Adrenal gland (tissue), 12 donors: ENCODE measurements around the gene KHDC4. TPM values are rescaled to one million over a fixed set of nuclear protein-coding genes. Genes with fewer than 3 reads are reported as not detected.
A peak's percentile ranks its signal among the peaks of the same experiment; 100 is the strongest.

Experiments used
- DNase-seq, 7 donors: peaks; one replicate each; pipeline ENCODE4 v3.0.0-alpha.2; 2019 to 2020
- H3K27ac ChIP-seq, 5 donors: fragments of 200-600 bp; sonication (generic) in 4 of 5; 1 replicate in 3 of 5; 2 replicates in 2 of 5; pipeline versions ENCODE4 v1.5.1 to v1.8.0; 2016 to 2020; ENCODE audit warnings: mild to moderate bottlenecking in 1 of 5
- H3K27me3 ChIP-seq: fragments of 200-600 bp; 2 replicates; pipeline ENCODE4 v1.8.0; 2021
- H3K36me3 ChIP-seq, 2 donors: fragments of 200-600 bp; replicated peaks in 1 of 2; 1 replicate in 1 of 2; 2 replicates in 1 of 2; pipeline versions ENCODE4 v1.5.1 to v1.8.0; 2018 to 2022
- H3K4me1 ChIP-seq, 2 donors: fragments of 200-600 bp; replicated peaks in 1 of 2; 1 replicate in 1 of 2; 2 replicates in 1 of 2; pipeline versions ENCODE4 v1.5.1 to v1.8.0; 2018 to 2021
- H3K4me3 ChIP-seq, 4 donors: fragments of 200-600 bp; sonication (generic) in 3 of 4; one replicate each; pipeline ENCODE4 v1.5.1; 2016 to 2018
- H3K9me3 ChIP-seq, 3 donors: fragments of 200-600 bp; sonication (generic) in 1 of 3; replicated peaks in 1 of 3; 1 replicate in 2 of 3; 2 replicates in 1 of 3; pipeline versions ENCODE4 v1.5.1 to v1.8.0; 2016 to 2021
- CTCF ChIP-seq, 6 experiments: fragments of 450-650 bp in 4 of 6; fragments of 200-600 bp in 2 of 6; sonication (generic) in 1 of 6; IDR thresholded peaks; 1 replicate in 5 of 6; 2 replicates in 1 of 6; pipeline versions ENCODE4 v1.5.1 to v1.8.0; 2016 to 2021; ENCODE audit warnings: antibody characterized with exemption in 6 of 6, mild to moderate bottlenecking in 2 of 6, moderate library complexity in 1 of 6
- POLR2A ChIP-seq, 2 donors: fragments of 450-650 bp; IDR thresholded peaks; one replicate each; pipeline ENCODE4 v1.6.1; 2017; ENCODE audit warnings: antibody characterized with exemption in 2 of 2, mild to moderate bottlenecking in 2 of 2, moderate library complexity in 1 of 2
- WGBS, 4 donors: extraction: QIAGEN DNeasy Blood & Tissue Kit in 2 of 4; methylation state at CpG; one replicate each; pipeline versions ENCODE4 v1.1.5 to v1.1.7; 2013 to 2017; 5-methylcytosine and 5-hydroxymethylcytosine counted together
- intact Hi-C, 2 donors: fragments of 100-400 bp; cut with DNase I; formaldehyde crosslinking; loops; one replicate each; pipeline versions ENCODE4 v1.14.1 to v1.15.0; 2022 to 2023
- polyA plus RNA-seq, 3 donors: library from polyadenylated mRNA; stranded (reverse); fragments of 200-250 nt in 2 of 3; fragments of 350-450 nt in 1 of 3; fragmentation: Illumina TruSeq in 1 of 3; extraction: RNeasy Lipid Tissue Mini Kit (QIAGEN cat#74804) in 1 of 3; gene quantifications; one replicate each; pipeline ENCODE4 v1.2.3, GENCODE V29; 2013 to 2014
- total RNA-seq, 9 donors: library from RNA; depleted of rRNA in 4 of 9; stranded (reverse); fragments of >200 nt in 4 of 9; fragments of 120-200 nt in 1 of 9; fragmentation: NEBNext Ultra II Directional in 1 of 9; extraction: Animal tissue kit (Norgen Biotek cat#: 25700) in 1 of 9; gene quantifications; one replicate each; pipeline versions ENCODE4 v1.1.0 to v1.2.4, GENCODE V29; 2013 to 2023
- donor health status: healthy with polysubstance abuse.
- donor health status: Bipolar disorder and iron deficiency.
- donor health status: DM: yes; HTN: yes; CAD: no.
- donor health status: DM: no; HTN: no; CAD: no.
- donor health status: DM: no; HTN: no; CAD: no.
- donor health status: DM: yes; HTN: yes; CAD: no.

KHDC4 gene
- total and polyA plus RNA-seq, 12 donors = 16.8 to 52.9 (median 38.3) TPM

GRCh38 chr1:155884982-155885381 lies 49.2 kb downstream of the KHDC4 start:
- H3K4me3 ChIP-seq = no peak overlapping the region
- H3K27ac ChIP-seq = peak overlapping the region in 1 of 5 donors; percentile 7
- intact Hi-C loops = no loop called here
- TF ChIP-seq POLR2A (IDR thresholded peaks at IDR 0.05) = no peak
- TF ChIP-seq CTCF (IDR thresholded peaks at IDR 0.05) = no peak
- H3K9me3 ChIP-seq = no peaks in the 10 kb centered on the region
- H3K27me3 ChIP-seq = no peaks in the 10 kb centered on the region
- no peaks in the 10 kb centered on the region for H3K36me3 ChIP-seq
- no peak for DNase-seq
- peaks cover 0 to 11% of the 10 kb centered on the region in 2 donors for H3K4me1 ChIP-seq

- peak in 4 of 7 donors; percentile 25 to 40 (median 36) for DNase-seq
- Histone ChIP-seq H3K36me3 (no peaks in the 10 kb centered on the region), H3K9me3 (no peaks in the 10 kb centered on the region), H3K27me3 (no peaks in the 10 kb centered on the region), H3K4me1 (peaks cover 0 to 11% of the 10 kb centered on the region in 2 donors), H3K4me3 (no peak overlapping the region), H3K27ac (peak overlapping the region in 2 of 5 donors; percentile 7 to 56)
- 57 to 59% (median 58%) methylated on average over 9 of the region's 9 CpGs for WGBS, 4 donors
- TF ChIP-seq POLR2A (IDR thresholded peaks at IDR 0.05) (no peak), CTCF (IDR thresholded peaks at IDR 0.05) (no peak)
- intact Hi-C loops = no loop called here
Observed at GRCh38 chr1:155884031-155884960, 49.9 kb downstream of the KHDC4 start.

- 72 to 87% (median 80%) methylated on average over 2 of the region's 2 CpGs for WGBS, 4 donors
- DNase-seq = no peak
- H3K36me3 ChIP-seq = no peaks in the 10 kb centered on the region
Observed at GRCh38 chr1:155882766-155883165, 51.4 kb downstream of the KHDC4 start.

GRCh38 chr1:155882235-155882634 lies 52.0 kb downstream of the KHDC4 start:
- H3K27ac ChIP-seq = no peak overlapping the region
- DNase-seq = no peak
- no peaks in the 10 kb centered on the region for H3K9me3 ChIP-seq
- H3K4me1 ChIP-seq = peaks cover 0 to 11% of the 10 kb centered on the region in 2 donors
- TF ChIP-seq POLR2A (IDR thresholded peaks at IDR 0.05) (no peak), CTCF (IDR thresholded peaks at IDR 0.05) (no peak)
- intact Hi-C loops = no loop called here
- no peaks in the 10 kb centered on the region for H3K36me3 ChIP-seq
- no peak overlapping the region for H3K4me3 ChIP-seq
- no peaks in the 10 kb centered on the region for H3K27me3 ChIP-seq

More at GRCh38 chr1:155882766-155883165, 51.4 kb downstream of the KHDC4 start:
- peaks cover 0 to 11% of the 10 kb centered on the region in 2 donors for H3K4me1 ChIP-seq
- no peak overlapping the region for H3K4me3 ChIP-seq
- no peak for TF ChIP-seq CTCF (IDR thresholded peaks at IDR 0.05)
- no peak for TF ChIP-seq POLR2A (IDR thresholded peaks at IDR 0.05)
- intact Hi-C loops = no loop called here
- H3K27ac ChIP-seq = no peak overlapping the region
- H3K27me3 ChIP-seq = no peaks in the 10 kb centered on the region
- H3K9me3 ChIP-seq = no peaks in the 10 kb centered on the region
